HG02970 (cell line): ENCODE data around the gene HOXC11.

Experiments
- ATAC-seq: cut with Tn5 transposase; IDR thresholded peaks from one replicate; pipeline ENCODE4 v1.9.1; 2021; ENCODE audit warnings: mild to moderate bottlenecking, moderate library complexity, moderate number of reproducible peaks; ENCODE audit not compliant: unreplicated experiment, low FRiP score

The HOXC11 gene

DNA sequence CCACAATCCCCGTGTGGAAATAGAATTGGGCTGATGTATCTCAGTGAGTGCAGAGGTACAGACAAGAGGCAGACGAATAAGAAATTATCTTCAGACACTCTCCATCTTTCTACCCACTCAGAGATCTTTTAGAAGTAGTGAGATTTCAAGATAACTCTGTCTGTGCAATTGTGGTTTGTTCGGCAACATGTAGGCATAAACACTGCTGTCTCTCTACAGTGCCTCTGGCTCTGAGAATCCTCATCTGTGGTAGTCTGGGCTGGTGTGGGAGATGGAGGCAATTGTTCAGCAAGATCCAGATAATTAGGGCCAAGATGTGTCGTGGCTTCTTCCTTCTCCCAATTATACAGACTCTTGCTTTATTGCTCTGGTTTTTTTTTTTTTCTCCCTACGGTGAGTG, 31.2 kb upstream of the HOXC11 start:
- no peak for ATAC-seq

DNA sequence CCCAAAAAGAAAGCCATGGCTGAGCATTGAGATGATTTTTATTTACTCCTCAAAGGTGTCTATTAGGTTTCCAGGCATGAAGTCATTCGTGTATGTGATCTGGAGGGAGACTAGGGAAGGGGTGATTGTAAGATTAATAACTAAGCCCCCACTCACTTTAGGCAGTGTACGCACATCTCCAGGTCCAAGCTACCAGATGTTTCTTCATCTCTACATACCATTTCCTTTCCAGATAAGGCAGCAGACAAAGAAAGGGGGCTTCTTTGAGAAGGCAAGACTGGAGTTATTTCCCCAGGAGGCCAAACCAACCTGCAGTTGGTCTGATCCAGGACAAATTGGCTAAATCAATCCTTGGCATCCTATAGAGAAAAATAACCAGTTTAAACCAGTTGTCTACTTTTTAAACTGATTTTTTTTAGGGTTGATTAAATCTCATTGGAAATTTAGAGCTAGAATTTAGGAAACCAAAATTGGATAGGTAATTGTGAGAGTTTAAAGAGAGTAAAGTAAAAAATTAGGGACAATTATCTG, 30.4 kb upstream of the HOXC11 start:
- no peak for ATAC-seq

DNA sequence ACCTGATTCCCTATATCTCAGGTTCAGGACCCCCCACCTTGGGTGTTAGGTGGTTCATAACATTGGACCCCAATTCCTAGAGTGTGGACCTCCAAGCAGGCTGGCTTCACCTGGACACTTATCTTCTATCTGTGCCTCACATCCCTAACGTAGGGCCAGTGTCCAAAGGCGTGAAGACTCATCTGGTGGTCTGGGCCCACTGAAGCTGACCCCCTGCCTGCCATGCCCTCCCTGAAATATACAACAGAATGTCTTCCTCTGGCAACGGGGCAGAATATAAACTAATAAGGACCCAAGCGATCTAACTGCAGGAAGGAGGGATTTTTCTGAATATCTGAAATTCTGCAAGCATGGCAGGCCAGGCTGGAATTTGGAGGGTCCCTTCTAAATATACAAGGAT, 28.7 kb upstream of the HOXC11 start:
- no peak for ATAC-seq

DNA sequence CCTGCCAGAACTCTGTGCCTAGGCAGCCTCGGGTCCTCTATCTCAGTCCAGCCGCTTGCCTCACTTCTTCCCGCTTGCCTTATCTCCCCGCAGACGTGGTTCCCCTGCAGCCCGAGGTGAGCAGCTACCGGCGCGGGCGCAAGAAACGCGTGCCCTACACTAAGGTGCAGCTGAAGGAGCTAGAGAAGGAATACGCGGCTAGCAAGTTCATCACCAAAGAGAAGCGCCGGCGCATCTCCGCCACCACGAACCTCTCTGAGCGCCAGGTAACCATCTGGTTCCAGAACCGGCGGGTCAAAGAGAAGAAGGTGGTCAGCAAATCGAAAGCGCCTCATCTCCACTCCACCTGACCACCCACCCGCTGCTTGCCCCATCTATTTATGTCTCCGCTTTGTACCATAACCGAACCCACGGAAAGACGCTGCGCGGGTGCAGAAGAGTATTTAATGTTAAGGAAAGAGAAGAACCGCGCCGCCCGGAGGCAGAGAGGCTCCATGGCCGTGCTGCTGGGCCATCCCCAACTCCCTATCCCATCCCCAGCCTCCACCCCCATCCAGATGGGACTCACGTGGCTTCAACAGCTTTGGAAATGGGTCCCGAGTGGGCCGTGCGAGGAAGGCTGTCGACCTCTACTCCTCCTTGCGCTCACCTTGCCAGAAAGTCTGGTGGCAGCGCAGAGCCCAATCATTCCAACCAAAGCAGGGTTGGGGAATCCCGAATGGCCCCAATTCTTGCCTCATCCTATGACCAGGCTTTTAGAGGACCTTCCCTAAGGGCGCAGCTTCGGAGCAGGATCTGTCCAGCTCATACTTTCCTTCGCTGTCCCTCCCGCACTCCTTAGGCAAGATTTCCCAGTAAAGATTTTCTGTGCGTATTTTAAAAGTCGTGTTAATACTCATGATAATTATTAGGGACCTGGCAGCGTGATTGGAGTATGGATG, 27.7 kb upstream of the HOXC11 start:
- no peak for ATAC-seq

DNA sequence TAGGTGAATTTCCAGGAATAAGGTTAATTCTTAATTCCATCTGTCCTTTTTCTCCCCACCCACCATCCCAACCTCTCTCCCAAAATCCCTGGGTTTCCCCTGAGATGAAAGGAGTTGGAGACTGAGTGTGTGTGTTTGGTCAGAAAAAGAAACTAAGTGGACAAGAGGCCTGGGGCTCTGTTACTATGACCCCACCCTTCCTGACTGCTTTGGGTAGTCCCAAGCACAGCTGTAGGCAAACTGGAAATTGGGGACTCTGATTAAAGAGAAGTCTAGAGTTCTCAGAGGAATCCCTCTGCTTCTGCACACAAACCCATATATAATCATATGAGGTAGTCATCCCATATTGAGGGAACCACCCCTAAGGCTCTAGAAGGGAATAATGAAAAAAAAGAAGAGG, 25.2 kb upstream of the HOXC11 start:
- ATAC-seq = no peak

DNA sequence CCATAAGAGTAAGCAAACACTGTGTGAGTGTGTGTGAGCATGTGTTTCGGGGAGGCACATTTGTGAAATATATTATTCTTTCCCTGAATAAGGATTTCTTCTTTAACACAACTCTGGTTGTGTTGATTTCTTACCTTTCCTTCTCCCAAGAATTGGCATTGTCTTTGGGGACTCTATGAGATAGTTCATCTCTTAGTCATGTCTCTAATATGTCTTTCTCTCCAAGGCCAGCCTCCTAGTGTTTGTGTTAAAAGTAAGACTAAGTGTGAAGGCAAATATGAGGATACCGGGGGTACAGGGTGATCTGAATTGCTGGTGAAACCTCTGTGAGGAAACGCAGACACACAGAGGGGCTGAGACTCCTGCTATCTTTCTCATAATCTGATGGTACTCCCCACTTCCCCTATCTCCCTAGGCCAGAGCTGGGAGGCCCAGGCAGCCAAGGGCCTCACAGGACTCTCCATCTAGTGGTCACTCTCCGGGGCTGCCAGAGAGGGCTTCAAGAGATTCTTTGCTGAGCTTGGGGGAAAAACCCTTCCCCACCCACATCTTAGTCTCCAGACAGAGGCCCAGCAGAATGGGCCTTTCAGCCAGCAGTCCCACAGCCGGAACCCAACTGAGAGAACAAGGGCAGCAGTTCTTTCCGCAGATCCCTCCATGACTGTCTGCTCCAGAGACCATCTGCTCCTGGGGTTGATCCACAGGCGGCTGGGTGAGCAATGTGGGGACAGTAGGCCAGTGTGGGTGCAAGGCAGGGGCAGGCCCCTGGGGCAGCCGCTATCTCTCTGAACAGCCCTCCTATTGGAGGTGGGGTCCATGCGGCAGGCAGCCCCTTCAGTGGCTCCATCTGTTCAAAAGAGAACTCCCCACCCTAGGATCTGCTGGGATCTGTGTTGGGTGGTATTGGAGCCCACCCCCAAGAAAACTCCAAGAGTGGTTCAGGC, 24.0 kb upstream of the HOXC11 start:
- no peak for ATAC-seq

DNA sequence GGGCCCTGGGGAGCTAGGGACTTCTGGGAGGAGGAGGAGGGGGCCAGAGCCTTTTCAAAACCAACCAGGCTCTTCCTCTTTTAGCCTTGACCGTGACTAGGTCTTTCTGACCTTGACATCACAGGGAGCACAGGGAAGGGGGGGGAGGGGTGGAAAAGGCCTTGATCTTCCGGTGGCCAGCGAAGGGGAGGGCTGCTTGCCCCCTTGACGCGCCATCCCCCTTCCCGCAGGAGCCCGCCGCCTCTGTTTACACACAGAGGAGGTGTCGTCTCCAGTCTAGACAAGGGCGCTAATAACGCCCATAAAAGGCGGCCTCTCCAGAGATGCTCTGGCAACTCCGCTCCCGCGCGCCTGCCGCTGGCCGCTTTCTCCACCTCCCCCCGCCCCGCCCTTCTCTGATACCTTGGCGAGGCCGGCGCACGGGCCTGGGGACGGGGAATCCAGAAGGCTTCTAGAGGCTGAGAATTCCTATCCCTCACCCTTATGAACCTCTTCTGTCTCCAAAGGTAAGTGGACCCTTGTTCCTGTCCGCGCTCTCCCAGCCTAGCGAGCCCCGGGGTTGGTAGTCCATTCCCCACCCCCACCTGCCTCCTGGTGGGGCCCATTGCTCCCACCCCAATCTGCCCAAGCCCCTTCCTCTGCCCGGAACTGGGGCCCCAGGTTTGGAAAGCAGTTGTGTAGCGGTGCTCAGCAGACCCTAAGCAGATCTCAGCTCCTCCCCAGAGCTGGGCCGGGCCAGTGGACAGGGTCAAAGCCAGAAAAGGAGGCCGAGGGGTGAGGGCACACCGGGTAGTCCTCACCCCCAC, 23.1 kb upstream of the HOXC11 start:
- no peak for ATAC-seq

DNA sequence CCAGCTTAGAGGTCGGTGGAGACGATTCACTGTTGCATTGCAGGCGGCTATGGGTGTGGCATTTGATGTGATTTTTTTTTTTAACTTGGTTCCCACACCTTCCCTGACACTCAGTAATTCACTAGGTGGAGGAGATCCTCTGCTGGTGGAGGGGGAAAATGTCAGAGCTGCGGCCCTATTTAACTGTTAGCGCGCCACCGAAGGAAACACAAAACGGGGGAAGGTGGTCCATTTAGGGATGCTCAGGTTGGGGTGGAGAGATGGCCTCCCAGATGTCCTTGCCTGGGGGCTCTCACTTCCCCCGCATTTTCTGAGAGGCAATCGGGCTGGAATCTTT, 22.5 kb upstream of the HOXC11 start:
- no peak for ATAC-seq

DNA sequence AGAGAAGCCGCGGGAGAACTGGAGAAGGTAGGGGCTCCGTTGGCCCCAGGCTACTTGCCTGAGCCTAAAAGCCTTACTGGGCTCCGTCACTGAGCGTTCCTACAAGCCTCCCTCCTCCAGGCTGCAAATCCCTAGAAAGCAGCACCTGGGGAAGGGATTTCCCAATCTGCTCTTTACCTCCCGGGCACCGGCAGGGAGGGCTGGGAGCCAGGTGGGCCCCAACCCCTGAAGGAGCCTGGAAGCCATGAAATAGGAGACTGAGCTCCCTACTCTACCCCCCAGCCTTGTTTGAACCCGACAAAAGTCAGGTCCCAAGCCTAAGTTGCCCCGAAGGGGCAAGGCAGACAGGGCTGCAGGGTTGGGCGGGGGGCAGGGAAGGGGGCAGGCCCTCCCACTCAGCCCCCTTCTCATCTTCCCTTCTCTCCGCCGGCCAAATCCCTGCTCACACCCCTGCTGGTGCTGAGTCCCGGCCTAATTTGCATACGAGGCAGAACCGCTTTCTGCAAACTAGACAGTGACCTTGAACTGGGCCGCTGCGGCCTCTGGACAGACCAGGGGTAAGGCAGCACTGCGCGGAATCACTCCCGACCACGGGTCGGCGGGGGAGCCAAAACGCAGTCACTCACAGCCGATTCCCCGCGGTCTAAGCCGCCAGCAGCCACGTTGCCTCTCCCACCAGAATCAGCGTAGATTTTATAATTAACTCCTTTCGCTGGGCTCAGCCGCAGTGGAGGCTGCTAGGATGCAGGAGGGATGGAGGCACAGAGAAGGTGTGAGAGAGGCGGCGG, 21.9 kb upstream of the HOXC11 start:
- ATAC-seq = no peak

DNA sequence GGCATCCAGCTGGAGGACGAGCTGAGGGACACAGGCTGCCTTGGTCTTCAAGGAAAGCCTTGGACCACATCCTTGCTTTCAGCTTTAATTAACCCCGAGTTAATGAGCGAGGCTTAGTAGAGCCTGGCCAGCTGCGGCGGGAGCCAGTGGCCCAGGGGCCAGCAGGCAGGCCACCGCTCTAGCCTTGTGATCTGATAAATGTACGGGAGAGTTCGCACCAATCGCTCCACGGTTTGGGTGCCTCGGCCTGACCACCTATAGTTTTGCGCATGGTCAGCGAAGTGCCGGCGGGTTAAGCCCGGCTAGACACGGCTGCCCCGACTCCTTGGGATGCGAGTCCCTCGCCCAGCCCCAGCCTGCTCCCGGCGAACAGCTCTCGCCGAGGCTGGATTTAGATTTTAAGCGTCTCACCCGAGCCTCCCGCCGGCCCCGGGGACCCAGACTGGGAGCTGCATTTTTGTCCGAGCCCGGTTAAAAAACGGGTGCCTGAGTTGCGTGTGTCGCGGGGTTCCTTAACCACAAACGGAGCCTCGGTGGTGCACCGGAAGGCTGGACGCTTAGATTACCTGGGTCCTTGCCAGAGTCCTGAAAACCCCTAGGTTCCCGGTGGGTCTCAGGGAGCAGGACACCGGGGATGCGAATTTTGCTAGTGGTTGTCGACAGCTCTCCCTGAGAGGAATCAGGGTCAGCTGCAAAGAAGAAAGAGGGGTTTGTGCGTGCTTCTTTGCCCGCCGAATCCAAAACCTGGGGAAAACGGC, 21.2 kb upstream of the HOXC11 start:
- ATAC-seq = no peak

DNA sequence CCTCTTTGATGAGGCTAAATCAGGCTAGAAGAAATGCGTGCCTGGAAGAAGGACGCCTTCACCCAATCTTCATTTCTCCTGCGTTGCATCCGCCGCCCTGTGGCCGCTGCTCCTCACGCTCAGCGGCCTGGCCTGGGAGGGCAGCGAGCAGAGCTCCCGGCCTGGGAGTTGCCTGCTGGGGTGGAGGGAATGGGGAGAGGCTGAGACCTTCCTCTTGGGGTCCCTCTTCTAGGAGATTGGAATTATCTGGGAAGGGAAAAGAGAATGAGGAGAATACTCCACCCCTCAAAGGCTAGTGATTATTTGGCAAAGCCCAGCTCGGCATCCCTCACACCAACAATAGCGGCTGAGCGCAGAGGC, 20.6 kb upstream of the HOXC11 start:
- ATAC-seq = no peak

DNA sequence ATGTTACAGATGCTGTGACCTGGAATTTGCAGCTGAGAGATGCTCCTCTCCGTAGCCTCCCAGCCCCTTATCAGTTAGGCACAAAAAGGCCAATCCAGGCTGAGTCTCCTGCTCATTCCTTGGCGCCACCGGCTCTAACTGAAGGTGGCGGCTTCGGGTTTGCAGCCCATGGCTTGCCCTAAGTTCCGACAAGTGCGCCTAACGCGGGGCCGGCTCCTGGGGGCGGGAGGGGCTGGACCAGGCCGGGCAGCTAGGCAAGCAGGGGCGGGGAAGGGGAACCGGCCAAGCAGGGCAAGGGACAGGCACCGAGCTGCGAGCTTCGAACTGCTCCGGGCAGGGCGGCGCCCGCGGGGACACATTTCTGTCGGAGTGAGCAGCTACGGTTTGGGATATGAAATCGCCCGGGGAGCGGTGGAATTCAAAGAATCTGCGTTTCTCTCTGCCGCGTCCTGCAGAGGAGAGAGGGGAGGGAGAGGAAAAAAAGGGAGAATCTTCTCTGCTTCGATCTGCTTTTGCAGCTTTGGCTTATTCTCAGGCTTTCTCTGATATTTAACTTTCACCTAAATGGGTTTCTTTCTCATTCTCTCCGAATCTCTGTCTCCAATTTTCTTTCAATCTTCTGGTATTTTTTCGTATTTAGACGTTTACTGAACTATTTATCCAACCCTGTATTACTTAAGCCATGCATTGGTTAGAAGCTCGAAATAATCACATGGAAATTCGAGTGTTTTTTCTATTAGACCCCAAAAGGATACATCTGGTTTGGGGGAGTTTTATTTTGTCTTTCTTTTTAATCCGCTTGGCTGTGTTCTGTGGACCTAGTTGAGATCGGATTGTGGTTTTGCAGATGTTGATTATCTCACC, 19.8 kb upstream of the HOXC11 start:
- no peak for ATAC-seq

DNA sequence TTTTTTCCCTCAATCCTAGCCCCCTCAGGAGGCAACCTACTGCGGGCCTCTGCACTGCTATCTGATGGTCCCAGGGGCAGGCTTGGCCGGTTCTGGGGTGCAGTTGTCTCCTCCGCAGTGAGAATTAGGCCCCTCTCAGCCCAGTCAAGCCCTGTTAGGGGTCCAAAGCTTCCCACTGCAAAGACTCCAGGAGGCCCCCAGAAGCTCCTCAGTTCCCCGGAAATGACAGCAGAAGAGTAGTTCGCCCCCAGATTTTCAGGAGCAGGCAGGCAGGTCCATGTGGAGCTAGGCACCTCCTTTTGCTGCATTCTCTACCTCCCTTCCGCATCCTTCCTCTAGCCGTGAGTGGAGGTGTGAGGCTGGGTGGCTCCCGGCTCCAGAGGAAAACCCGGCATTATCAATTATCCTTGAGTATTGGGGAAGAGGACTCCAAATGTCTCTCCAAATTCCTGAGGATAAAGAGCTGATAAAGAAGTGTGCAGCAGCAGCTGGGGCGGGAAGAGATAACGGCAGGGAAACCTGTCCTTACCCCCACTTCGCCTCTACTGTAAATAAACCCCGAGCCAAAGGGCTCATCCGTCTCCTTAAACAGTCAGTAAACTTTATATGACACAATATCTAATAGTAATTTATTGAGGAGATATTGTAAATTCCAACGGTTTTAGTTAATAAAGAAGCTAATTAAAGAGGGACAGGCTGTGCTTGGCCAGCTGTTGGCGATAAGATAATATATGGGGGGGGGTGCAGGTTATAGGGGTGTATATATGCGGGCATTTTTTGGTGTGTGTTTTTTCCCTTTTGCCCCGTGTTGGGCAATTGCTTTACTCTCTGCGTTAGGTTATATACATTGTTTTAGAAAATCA, 18.9 kb upstream of the HOXC11 start:
- ATAC-seq = no peak

DNA sequence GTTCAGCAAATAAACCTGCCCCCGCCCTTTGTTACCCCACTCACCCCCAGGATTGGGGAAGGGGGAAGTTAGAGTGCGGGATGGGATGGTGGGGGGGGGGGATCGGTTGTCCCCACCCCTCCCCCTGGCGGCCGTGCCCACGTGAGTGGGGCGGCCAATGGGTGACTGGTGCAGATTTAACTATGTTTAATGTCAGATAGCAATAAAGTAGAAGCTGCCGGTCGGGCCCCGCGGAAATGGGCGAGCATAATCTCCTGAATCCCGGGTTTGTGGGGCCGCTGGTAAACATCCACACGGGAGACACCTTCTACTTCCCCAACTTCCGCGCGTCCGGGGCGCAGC, 18.3 kb upstream of the HOXC11 start, which contains the start of gene HOXC12:
Gene HOXC12 (plus strand): TSS at position 210 of the 342 bp plus-strand sequence. CDS start 27 bp downstream, at position 237.
- no peak for ATAC-seq

DNA sequence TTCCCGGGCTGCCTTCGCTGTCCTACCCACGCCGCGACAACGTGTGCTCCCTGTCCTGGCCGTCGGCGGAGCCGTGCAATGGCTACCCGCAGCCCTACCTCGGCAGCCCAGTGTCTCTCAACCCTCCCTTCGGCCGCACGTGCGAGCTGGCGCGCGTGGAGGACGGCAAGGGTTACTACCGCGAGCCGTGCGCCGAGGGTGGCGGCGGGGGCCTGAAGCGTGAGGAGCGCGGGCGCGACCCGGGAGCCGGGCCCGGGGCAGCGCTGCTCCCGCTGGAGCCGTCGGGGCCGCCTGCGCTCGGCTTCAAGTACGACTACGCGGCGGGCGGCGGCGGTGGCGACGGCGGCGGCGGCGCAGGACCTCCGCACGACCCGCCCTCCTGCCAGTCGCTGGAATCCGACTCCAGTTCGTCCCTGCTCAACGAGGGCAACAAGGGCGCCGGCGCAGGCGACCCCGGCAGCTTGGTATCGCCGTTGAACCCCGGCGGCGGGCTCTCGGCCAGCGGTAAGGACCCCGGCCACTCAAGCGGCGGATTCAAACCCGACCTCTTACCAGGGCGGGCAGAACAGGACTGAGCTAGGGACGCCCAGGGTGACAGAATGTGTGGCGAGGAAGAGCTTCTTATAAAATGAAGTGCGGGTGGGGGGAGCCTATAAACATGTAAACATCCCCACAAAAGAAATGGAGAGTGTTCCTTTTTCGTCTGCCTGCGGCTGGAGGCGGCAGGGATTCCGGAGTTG, 17.7 kb upstream of the HOXC11 start:
- no peak for ATAC-seq

DNA sequence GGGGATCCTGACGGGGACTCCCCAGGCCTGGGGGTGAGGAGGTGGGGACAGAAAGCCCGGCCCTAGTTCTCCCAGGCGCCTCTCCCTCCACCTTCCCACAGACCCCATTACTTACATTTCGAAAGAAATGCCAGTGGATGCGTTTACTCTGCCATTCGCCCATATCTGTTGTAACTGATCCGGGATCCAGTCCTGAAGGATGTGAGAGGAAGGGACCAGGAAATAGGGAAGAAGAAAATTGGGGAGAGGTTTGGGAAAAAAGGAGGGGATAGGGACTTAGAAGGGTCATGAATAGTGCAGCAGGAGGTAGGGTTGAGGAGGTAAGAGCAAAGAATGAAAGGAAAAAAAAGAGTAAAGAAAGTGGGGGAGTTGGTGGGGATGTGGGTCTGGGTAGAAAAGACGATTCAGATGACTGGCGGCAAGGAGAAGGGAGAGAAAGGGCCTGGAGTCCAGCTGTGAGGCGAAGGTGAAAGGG, 17.1 kb upstream of the HOXC11 start:
- no peak for ATAC-seq
